ENCODE data around the gene CYRIA.

GRCh38 chr2:16655905-16656642 is 9.6 kb downstream of the CYRIA start:
- TF ChIP-seq, protein P1, sequence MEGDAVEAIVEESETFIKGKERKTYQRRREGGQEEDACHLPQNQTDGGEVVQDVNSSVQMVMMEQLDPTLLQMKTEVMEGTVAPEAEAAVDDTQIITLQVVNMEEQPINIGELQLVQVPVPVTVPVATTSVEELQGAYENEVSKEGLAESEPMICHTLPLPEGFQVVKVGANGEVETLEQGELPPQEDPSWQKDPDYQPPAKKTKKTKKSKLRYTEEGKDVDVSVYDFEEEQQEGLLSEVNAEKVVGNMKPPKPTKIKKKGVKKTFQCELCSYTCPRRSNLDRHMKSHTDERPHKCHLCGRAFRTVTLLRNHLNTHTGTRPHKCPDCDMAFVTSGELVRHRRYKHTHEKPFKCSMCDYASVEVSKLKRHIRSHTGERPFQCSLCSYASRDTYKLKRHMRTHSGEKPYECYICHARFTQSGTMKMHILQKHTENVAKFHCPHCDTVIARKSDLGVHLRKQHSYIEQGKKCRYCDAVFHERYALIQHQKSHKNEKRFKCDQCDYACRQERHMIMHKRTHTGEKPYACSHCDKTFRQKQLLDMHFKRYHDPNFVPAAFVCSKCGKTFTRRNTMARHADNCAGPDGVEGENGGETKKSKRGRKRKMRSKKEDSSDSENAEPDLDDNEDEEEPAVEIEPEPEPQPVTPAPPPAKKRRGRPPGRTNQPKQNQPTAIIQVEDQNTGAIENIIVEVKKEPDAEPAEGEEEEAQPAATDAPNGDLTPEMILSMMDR (IDR thresholded peaks at IDR 0.05 in 4 of 5, conservative IDR thresholded peaks at IDR 0.05 in 1 of 5) = no peak
- no peak for TF ChIP-seq POLR2A (IDR thresholded peaks at IDR 0.05)
